HG02763 (cell line): ENCODE data around the gene SLC35E2B.
"Not testable (repeated sequence)": the region's sequence is repeated elsewhere in the genome, so short reads cannot be mapped to it uniquely, and the experiment has no call there.

Experiments
- ATAC-seq: cut with Tn5 transposase; IDR thresholded peaks from one replicate; pipeline ENCODE4 v1.9.1; 2021; ENCODE audit warnings: mild to moderate bottlenecking, moderate library complexity; ENCODE audit not compliant: unreplicated experiment

Gene SLC35E2B

DNA sequence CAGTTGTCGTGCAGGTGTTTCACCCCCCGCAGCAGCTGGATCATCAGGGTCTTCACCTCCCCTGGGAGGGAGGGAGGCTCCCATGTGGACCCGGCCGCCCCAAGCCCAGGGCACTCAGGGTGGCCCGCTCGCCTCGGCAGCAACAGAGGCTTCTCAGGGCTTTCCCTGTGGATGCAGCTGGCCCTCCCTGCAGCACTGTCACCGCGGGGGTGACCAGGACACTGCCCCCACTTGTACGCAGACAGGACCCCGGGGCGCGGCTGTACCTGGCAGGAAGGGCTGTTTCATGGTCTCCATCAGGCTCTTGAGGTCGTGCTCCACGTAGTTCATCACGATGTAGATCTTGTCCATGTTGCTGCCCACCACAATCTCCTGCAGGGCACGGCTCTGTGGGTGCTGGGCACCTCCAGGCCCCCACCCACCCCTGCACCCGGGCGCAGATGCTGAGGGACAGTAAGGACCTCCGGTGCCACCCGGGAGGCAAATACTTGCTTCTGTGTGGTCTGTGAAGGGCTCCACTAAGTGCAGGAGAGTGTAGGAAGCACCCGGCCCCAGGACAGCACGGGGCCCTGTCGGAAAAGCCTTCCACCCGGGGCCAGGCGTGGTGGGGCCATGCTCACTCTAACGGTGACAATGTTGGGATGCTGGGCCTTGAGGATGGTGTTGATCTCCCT lies 11.8 kb upstream of the SLC35E2B start:
- ATAC-seq, result not testable (repeated sequence)

- no peak for ATAC-seq
Observed at GRCh38 chr1:1703796-1704195, 11.2 kb upstream of the SLC35E2B start.

DNA sequence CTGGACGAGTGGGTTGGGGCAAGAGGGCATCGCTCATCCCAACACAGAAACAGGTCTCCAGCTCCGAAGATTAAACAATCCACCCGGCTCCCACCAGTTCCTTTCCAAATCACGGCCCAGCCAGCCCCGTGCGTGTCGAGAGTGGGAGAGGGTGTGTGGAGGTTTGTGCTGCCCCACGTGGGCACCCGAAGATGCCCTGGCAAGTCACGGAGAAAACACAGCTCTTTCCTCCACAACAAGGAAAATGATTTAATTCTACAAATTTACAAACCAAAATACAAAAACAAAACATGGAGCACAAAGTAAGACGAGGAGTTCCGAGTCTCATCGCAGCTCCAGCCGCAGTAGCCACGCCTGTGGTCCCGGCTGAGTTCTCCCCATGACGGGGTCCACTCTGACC lies 9.9 kb upstream of the SLC35E2B start:
- ATAC-seq, result not testable (repeated sequence)

DNA sequence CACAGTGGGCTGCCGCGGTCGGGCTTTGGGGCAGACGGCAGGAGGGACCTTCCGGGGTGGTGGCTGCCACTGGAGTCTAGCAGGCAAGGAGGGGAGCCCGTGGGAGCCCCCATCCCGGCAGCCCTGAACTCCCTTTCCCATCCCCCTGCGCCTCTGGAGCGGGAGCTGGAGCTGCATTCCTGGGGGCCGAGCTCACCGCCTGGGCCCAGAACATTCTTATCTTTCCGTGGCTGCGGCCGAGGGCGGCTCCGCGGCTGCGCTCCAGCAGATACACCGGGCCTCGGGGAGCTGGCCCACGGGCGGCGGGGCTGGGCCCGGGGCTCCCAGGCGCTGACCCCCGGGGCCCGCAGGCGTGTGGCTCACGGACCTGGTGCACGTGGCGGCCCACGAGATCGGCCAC lies 8.0 kb upstream of the SLC35E2B start:
- not testable (repeated sequence) for ATAC-seq

DNA sequence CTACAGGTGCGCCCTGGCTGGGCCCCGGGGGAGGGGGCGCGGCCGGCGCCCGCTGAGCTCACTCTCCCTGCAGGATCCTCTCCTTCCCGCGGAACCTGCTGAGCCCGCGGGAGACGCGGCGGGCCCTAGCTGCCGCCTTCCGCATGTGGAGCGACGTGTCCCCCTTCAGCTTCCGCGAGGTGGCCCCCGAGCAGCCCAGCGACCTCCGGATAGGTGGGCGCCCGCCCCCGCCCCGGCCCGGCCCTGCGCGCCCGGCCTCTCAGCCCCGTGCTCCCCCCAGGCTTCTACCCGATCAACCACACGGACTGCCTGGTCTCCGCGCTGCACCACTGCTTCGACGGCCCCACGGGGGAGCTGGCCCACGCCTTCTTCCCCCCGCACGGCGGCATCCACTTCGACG lies 7.5 kb upstream of the SLC35E2B start:
- ATAC-seq, result not testable (repeated sequence)

- ATAC-seq, result not testable (repeated sequence)
Observed at GRCh38 chr1:1699061-1699460, 6.5 kb upstream of the SLC35E2B start.

DNA sequence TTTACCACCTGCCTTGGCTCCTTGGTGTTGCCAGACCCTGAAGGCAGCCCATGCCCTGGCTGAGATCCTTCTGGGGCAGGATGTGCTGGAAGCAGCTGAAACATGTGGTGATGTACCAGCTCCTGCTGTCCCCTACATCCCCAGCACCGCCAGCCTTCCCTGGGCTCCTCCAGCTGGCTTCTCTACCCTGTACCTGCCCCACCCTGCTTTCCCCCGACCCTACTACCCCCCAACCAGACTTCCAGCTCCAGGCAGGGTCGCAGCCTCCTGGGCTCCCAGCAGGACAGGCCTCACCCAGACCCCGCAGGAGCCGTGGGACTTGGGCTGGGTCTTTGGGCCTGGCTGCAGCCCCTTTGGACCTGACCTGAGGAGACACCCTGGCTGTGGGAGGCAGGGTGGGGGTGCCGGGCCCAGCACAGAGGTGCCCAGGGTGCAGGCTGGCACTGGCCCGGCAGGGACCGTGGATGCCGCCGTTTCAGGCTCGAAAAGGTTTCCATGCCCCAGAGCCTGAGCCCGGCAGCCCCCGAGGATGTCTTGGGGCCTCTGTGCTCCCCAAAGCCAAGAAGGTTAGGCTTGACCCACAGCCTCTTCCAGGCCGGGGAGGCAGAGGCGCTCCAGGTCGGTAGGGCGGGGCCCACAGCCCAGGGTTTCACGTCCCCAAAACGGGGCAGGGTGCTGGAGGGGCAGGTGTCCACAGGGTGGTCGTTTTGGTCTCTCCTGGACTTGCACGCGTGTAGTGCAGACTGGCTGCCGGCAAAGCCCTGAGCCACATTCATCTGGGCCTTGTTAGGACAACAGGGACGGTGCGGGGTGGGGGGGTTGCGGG lies 5.0 kb upstream of the SLC35E2B start:
- ATAC-seq, result not testable (repeated sequence)

DNA sequence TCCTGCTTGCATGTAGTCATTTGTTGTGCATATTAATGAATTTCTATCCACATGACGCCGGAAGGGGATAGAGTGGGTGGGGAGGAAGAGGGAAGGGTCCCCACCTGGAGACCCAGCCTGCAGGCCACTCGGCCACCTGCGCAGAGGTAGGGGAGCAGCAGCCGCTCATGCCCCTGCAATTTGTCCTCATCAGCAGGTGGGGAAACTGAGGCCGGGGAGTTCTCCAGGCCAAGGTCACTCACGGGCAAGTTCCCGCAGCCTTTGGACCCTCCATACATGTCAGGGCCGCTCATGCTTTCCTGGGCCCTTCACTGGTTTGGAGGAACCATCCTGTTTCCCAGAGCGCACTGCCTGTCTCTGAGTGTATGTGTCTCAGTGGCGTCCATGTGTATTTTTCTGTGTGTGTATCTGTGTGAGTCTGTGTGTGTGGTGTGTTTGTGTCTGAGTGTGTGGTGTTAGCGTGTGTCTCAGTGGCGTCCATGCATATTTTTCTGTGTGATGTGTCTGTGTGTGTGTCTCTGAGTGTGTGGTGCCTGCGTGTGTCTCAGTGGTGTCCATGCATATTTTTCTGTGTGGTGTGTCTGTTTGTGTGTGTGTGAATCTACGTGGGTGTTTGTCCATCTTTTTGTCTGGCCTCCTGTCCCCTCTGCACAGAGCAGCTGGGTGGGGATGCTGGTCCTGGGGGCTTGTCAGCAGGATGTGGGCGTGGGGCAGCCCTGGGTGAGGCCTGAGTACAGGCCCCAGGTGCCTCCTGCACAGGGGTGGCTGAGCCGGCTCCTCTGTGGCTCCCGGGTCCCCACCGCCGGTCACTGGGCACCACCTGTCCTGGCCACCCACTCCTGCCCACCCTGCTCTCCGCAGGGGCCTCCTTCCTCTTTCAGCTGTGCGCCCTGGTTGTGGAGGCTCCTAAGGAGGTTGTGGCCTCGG lies 4.1 kb upstream of the SLC35E2B start:
- not testable (repeated sequence) for ATAC-seq

DNA sequence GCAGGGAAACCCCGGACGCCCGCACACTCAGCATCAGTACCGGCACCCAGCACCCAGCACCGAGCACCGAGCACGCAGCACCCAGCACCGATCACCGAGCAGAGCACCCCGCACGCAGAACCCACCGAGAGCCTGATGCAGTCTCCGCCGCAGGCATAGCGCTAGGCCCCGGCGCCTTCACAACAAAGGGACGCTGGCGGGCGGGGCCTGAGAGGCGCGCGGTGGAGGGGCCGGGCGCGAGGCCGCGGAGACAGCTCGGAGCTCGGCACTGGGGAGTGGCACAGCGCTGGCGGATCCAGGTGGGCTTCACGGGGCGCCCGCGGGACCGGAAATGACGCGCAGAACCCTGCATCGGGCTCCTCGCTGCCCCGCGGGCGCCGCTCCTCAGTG lies 276 bp downstream of the SLC35E2B start:
- ATAC-seq, result not testable (repeated sequence)

- ATAC-seq, result not testable (repeated sequence)
Observed at GRCh38 chr1:1691443-1691842, 1.2 kb downstream of the SLC35E2B start.

GRCh38 chr1:1689526-1689925 lies 3.1 kb downstream of the SLC35E2B start:
- ATAC-seq, result not testable (repeated sequence)

DNA sequence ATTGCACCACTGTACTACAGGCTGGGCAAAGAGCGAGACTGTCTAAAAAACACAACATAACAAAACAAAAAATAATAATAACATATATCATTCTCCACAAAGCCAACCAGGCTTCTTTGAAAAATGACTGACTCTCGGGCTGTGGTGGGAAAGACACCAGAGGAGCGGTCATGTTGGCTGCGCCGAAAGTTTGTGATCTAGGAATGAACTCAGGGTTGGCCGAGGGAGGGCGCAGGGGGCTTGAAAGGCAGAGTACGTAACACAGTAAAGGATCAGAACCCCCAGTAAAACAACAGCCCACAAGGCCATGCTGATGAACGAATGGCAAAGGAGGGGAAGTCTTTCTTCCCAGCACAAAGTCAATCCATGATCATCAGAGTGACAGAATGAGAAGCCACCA lies 4.7 kb downstream of the SLC35E2B start:
- ATAC-seq, result no peak

- ATAC-seq, result no peak
Observed at GRCh38 chr1:1684031-1684681, 8.4 kb downstream of the SLC35E2B start.

- ATAC-seq, result no peak
Observed at GRCh38 chr1:1683104-1683905, 9.3 kb downstream of the SLC35E2B start.

- ATAC-seq, result no peak
Observed at GRCh38 chr1:1680912-1681273, 11.7 kb downstream of the SLC35E2B start.

GRCh38 chr1:1680031-1680911 lies 12.3 kb downstream of the SLC35E2B start:
- ATAC-seq, result no peak

DNA sequence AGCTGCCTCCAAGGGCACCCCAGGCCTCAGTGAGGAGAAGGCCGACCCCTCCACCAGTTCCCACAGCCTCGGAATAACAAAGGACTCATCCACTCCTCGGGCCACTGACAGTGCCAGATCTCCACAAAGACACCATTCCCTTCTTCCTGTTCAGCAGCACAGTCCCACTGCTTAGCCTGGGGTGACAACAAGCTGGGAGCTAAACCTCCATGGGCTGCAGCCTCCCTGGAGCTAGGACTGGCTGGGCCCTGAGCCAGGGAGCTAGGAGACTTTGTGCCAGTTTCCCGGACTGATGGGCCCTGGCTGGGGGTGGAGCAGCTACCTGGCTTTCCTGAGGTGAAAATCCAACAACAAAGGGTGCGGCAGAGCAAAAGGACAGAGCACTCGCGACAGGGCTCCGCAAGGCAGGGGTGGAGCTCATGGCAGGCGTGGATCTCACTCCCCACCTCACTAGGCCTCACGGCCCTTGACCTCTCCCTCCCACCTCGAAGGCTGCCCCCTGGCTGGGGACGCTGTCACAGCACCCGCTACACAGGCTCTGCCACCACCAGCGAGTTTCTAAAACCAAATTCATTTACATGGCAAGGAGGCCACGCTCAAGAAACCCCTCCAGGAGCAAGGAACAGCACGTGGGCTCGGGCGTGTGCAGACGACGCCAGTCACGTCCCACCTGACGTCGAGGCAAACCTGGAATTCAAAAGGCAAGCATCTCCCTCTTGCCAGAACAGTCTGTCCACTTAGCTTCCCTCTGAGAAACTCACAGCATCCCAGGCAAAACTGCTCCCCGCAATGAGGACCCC lies 13.8 kb downstream of the SLC35E2B start:
- no peak for ATAC-seq
